Neural cell (in vitro differentiated cells): ENCODE data around the gene IL7R. TPM values are rescaled to one million over a fixed set of nuclear protein-coding genes. Genes with fewer than 3 reads are reported as not detected.

Experiments
- H2AFZ ChIP-seq: fragments of 200-600, 300-800 bp; sonication (generic), shearing (Covaris generic); 2 replicates; pipeline ENCODE4 v1.6.0; 2014; ENCODE audit warnings: low read depth, mild to moderate bottlenecking, antibody characterized with exemption, low read length, moderate library complexity
- H3F3A ChIP-seq: fragments of 200-600 bp; shearing (Covaris generic); 2 replicates; pipeline ENCODE4 v1.6.1; 2016; ENCODE audit warnings: mild to moderate bottlenecking, moderate library complexity, mixed read lengths, antibody characterized with exemption, low read length; ENCODE audit not compliant: insufficient read depth, poor library complexity, severe bottlenecking
- H3K27ac ChIP-seq: fragments of 200-600, 300-800 bp; sonication (generic), shearing (Covaris generic); 2 replicates; pipeline ENCODE4 v1.5.1; 2014; ENCODE audit warnings: mild to moderate bottlenecking, low read length, moderate library complexity
- H3K27me3 ChIP-seq: fragments of 300-800, 200-600 bp; sonication (generic), shearing (Covaris generic); 2 replicates; pipeline ENCODE4 v1.6.0; 2014; ENCODE audit warnings: mild to moderate bottlenecking, low read depth, low read length, moderate library complexity; ENCODE audit not compliant: insufficient read depth
- H3K36me3 ChIP-seq: fragments of 300-800, 200-600 bp; sonication (generic), shearing (Covaris generic); 2 replicates; pipeline ENCODE4 v1.5.1; 2014; ENCODE audit warnings: mild to moderate bottlenecking, antibody characterized with exemption, low read length, moderate library complexity; ENCODE audit not compliant: insufficient read depth
- H3K4me2 ChIP-seq: fragments of 300-800, 200-600 bp; sonication (generic), shearing (Covaris generic); 2 replicates; pipeline ENCODE4 v1.6.0; 2014; ENCODE audit warnings: mild to moderate bottlenecking, low read length
- H3K4me3 ChIP-seq: fragments of 300-800, 200-600 bp; sonication (generic), shearing (Covaris generic); 2 replicates; pipeline ENCODE4 v1.5.1; 2014; ENCODE audit warnings: mild to moderate bottlenecking, low read length, moderate library complexity
- H3K79me2 ChIP-seq: fragments of 200-600 bp; shearing (Covaris generic); replicated peaks from 2 replicates; pipeline ENCODE4 v1.6.0; 2014; ENCODE audit warnings: mild to moderate bottlenecking, low read length, moderate library complexity; ENCODE audit not compliant: insufficient read depth
- H3K9ac ChIP-seq: fragments of 300-800, 200-600 bp; sonication (generic), shearing (Covaris generic); 2 replicates; pipeline ENCODE4 v1.6.1; 2016; ENCODE audit warnings: mild to moderate bottlenecking, low read length, mixed read lengths
- H3K9me2 ChIP-seq: fragments of 200-600 bp; shearing (Covaris generic); 2 replicates; pipeline ENCODE4 v1.6.1; 2016; ENCODE audit warnings: mild to moderate bottlenecking, low read length, mixed read lengths; ENCODE audit not compliant: insufficient read depth
- H3K9me3 ChIP-seq: fragments of 200-600, 300-800 bp; sonication (generic), shearing (Covaris generic); 2 replicates; pipeline ENCODE4 v1.6.1; 2016; ENCODE audit warnings: mild to moderate bottlenecking, mixed run types, low read length, moderate library complexity, mixed read lengths
- H4K20me1 ChIP-seq: fragments of 200-600 bp; shearing (Covaris generic); 2 replicates; pipeline ENCODE4 v1.6.1; 2016; ENCODE audit warnings: mild to moderate bottlenecking, mixed run types; ENCODE audit not compliant: insufficient read depth
- CTCF ChIP-seq: fragments of 450-650 bp; IDR thresholded peaks from 2 replicates; pipeline ENCODE4 v1.5.1; 2014; ENCODE audit warnings: antibody characterized with exemption, mild to moderate bottlenecking, moderate library complexity; ENCODE audit not compliant: poor library complexity, severe bottlenecking
- EP300 ChIP-seq: fragments of 450-650 bp; conservative IDR thresholded peaks from 2 replicates; pipeline ENCODE4 v1.6.1; 2014; ENCODE audit warnings: antibody characterized with exemption, mild to moderate bottlenecking, moderate library complexity; ENCODE audit not compliant: poor library complexity, severe bottlenecking
- EZH2 ChIP-seq: fragments of 200-600, 300-800 bp; shearing (Covaris generic), sonication (generic); IDR thresholded peaks from 2 replicates; pipeline ENCODE4 v1.6.1; 2014; ENCODE audit warnings: antibody characterized with exemption, low read length, borderline replicate concordance, mild to moderate bottlenecking; ENCODE audit not compliant: insufficient read depth, poor library complexity, severe bottlenecking
- MXI1 ChIP-seq: fragments of 450-650 bp; conservative IDR thresholded peaks from 2 replicates; pipeline ENCODE4 v1.6.1; 2014; ENCODE audit warnings: antibody characterized with exemption, mild to moderate bottlenecking; ENCODE audit not compliant: poor library complexity, severe bottlenecking
- POLR2AphosphoS5 ChIP-seq: IDR thresholded peaks from 2 replicates; pipeline ENCODE4 v1.6.1; 2012
- RAD21 ChIP-seq: fragments of 450-650 bp; conservative IDR thresholded peaks from 2 replicates; pipeline ENCODE4 v1.6.1; 2014; ENCODE audit warnings: antibody characterized with exemption, mild to moderate bottlenecking, moderate library complexity
- SMC3 ChIP-seq: fragments of 450-650 bp; conservative IDR thresholded peaks from 2 replicates; pipeline ENCODE4 v1.6.1; 2014; ENCODE audit warnings: antibody characterized with exemption, mild to moderate bottlenecking, moderate library complexity; ENCODE audit not compliant: poor library complexity
- TAF1 ChIP-seq: IDR thresholded peaks from 2 replicates; pipeline ENCODE4 v1.6.1; 2012; ENCODE audit warnings: low read depth
- polyA plus RNA-seq: library from polyadenylated mRNA; depleted of rRNA; stranded (reverse); fragments of >200 nt; gene quantifications from 2 replicates; pipeline ENCODE4 v1.2.3, GENCODE V29; 2014
- TF ChIP-seq, protein P1 (sequence below): IDR thresholded peaks from 2 replicates; pipeline ENCODE4 v1.6.1; 2012; ENCODE audit warnings: borderline replicate concordance

The IL7R gene
- polyA plus RNA-seq, 1 donor from 2014 or later: not detected

GRCh38 chr5:35847961-35848360 lies 8.7 kb upstream of the IL7R start:
- Histone ChIP-seq H2AFZ (no peak overlapping the region), H3K4me2 (no peak overlapping the region), H3K9me3 (peaks cover 2% of the 10 kb centered on the region), H3F3A (no peaks in the 10 kb centered on the region), H3K79me2 (no peaks in the 10 kb centered on the region), H3K4me3 (no peak overlapping the region), H3K27ac (no peak overlapping the region), H3K9ac (no peak overlapping the region), H4K20me1 (no peaks in the 10 kb centered on the region), H3K27me3 (no peaks in the 10 kb centered on the region), H3K36me3 (no peaks in the 10 kb centered on the region), H3K9me2 (no peaks in the 10 kb centered on the region)
- TF ChIP-seq, protein P1, sequence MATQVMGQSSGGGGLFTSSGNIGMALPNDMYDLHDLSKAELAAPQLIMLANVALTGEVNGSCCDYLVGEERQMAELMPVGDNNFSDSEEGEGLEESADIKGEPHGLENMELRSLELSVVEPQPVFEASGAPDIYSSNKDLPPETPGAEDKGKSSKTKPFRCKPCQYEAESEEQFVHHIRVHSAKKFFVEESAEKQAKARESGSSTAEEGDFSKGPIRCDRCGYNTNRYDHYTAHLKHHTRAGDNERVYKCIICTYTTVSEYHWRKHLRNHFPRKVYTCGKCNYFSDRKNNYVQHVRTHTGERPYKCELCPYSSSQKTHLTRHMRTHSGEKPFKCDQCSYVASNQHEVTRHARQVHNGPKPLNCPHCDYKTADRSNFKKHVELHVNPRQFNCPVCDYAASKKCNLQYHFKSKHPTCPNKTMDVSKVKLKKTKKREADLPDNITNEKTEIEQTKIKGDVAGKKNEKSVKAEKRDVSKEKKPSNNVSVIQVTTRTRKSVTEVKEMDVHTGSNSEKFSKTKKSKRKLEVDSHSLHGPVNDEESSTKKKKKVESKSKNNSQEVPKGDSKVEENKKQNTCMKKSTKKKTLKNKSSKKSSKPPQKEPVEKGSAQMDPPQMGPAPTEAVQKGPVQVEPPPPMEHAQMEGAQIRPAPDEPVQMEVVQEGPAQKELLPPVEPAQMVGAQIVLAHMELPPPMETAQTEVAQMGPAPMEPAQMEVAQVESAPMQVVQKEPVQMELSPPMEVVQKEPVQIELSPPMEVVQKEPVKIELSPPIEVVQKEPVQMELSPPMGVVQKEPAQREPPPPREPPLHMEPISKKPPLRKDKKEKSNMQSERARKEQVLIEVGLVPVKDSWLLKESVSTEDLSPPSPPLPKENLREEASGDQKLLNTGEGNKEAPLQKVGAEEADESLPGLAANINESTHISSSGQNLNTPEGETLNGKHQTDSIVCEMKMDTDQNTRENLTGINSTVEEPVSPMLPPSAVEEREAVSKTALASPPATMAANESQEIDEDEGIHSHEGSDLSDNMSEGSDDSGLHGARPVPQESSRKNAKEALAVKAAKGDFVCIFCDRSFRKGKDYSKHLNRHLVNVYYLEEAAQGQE: no peak
- TF ChIP-seq EZH2 (no peak), SMC3 (no peak), CTCF (no peak)

- H3K9ac ChIP-seq: no peak overlapping the region
- no peak overlapping the region for H2AFZ ChIP-seq
- no peaks in the 10 kb centered on the region for H3K27me3 ChIP-seq
- H3K9me3 ChIP-seq: peaks cover 2% of the 10 kb centered on the region
- H4K20me1 ChIP-seq: no peaks in the 10 kb centered on the region
- no peak overlapping the region for H3K27ac ChIP-seq
- no peak overlapping the region for H3K4me2 ChIP-seq
- H3K79me2 ChIP-seq: no peaks in the 10 kb centered on the region
- no peaks in the 10 kb centered on the region for H3K36me3 ChIP-seq
- TF ChIP-seq TAF1 (no peak), EP300 (no peak), RAD21 (no peak), MXI1 (no peak), POLR2AphosphoS5 (no peak), SMC3 (no peak), CTCF (no peak)
- no peak overlapping the region for H3K4me3 ChIP-seq
- no peaks in the 10 kb centered on the region for H3F3A ChIP-seq
- no peaks in the 10 kb centered on the region for H3K9me2 ChIP-seq
Measured at GRCh38 chr5:35849860-35850259, 6.8 kb upstream of the IL7R start.
